ENCODE results near the gene DUSP18. TPM values are rescaled to one million over a fixed set of nuclear protein-coding genes. Genes with fewer than 3 reads are reported as not detected.

The DUSP18 gene
- polyA plus RNA-seq, 2 of the 4 experiments (the other 2 are of a cell fraction) = 3.4 to 7.2 TPM

DNA sequence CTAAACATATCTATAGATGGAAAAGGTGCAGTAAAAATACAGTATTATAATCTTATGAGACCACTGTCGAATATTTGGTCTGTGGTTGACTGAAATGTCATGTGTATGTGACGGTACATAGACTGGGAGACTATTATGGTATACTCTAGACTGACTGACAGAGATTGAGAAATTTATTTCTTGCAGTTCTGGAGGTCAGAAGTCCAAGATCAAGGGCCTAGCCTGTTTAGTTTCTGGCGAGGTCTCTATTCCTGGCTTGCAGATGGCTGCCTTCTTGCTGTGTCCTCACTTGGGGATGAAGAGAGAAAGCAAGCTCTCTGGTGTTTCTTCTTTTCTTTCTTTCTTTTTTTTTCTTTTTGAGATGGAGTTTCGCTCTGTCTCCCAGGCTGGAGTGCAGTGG is 19.7 kb upstream of the DUSP18 start:
- CTCF ChIA-PET = no interaction called here
- DNase-seq (ENCODE audit: low read depth in 1 of 2, low spot score in 1 of 2) (no peak), ATAC-seq (no peak), FAIRE-seq (no peak)
- no peaks in the 10 kb centered on the region for H3K9me3 ChIP-seq
- no peaks in the 10 kb centered on the region for H3K4me1 ChIP-seq
- POLR2A ChIA-PET = no interaction called here
- no peak overlapping the region for H3K4me3 ChIP-seq
- no peak overlapping the region for H3K4me2 ChIP-seq
- 81% methylated on average over 4 of the region's 4 CpGs for WGBS (ENCODE audit: missing lambda C conversion rate)
- no peak for TF ChIP-seq PHF8 (IDR thresholded peaks at IDR 0.05; ENCODE audit: borderline replicate concordance, low read depth)
- TF ChIP-seq, protein P1, sequence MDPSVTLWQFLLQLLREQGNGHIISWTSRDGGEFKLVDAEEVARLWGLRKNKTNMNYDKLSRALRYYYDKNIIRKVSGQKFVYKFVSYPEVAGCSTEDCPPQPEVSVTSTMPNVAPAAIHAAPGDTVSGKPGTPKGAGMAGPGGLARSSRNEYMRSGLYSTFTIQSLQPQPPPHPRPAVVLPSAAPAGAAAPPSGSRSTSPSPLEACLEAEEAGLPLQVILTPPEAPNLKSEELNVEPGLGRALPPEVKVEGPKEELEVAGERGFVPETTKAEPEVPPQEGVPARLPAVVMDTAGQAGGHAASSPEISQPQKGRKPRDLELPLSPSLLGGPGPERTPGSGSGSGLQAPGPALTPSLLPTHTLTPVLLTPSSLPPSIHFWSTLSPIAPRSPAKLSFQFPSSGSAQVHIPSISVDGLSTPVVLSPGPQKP (IDR thresholded peaks at IDR 0.05; ENCODE audit: low read depth, low read length) = no peak
- TF ChIP-seq CHD2 (IDR thresholded peaks at IDR 0.05; ENCODE audit: low read length, partially characterized antibody) = no peak
- no peak for TF ChIP-seq NR3C1 (IDR thresholded peaks at IDR 0.05)
- TF ChIP-seq EHF (CRISPR knock-in tag; IDR thresholded peaks at IDR 0.05) = no peak
- TF ChIP-seq POLR2AphosphoS2 (conservative IDR thresholded peaks at IDR 0.05; ENCODE audit: low read length) = no peak
- TF ChIP-seq KDM5A (IDR thresholded peaks at IDR 0.05) = no peak
- no peak for TF ChIP-seq RAD21 (conservative IDR thresholded peaks at IDR 0.05 in 1 of 2, IDR thresholded peaks at IDR 0.05 in 1 of 2)
- no peak overlapping the region for H3K27ac ChIP-seq

GRCh38 chr22:30685178-30685577 is 17.5 kb upstream of the DUSP18 start:
- ChIA-PET POLR2A (no interaction called here), CTCF (interaction anchor here (0.6 to 1.5 kb wide), 2 partner anchors 50 to 144 kb away, joined by 4 to 5 read pairs; no protein-coding TSS in a partner anchor)
- WGBS (ENCODE audit: missing lambda C conversion rate) = 67% methylated on average over 7 of the region's 7 CpGs
- TF ChIP-seq HOXB13 (CRISPR knock-in tag; IDR thresholded peaks at IDR 0.05; ENCODE audit: low read depth) (no peak), FOSL2 (IDR thresholded peaks at IDR 0.05) (no peak), FOSL2 (CRISPR knock-in tag; IDR thresholded peaks at IDR 0.05) (no peak), POLR2AphosphoS2 (conservative IDR thresholded peaks at IDR 0.05; ENCODE audit: low read length) (no peak), ATOH8 (CRISPR knock-in tag; IDR thresholded peaks at IDR 0.05; ENCODE audit: low read depth) (no peak), PHF8 (IDR thresholded peaks at IDR 0.05; ENCODE audit: borderline replicate concordance, low read depth) (no peak), ZSCAN20 (CRISPR knock-in tag; IDR thresholded peaks at IDR 0.05) (no peak), RCOR1 (IDR thresholded peaks at IDR 0.05; ENCODE audit: low read depth, low read length) (no peak), HOXB5 (CRISPR knock-in tag; IDR thresholded peaks at IDR 0.05) (no peak), HEYL (CRISPR knock-in tag; IDR thresholded peaks at IDR 0.05) (no peak), FOSB (CRISPR knock-in tag; IDR thresholded peaks at IDR 0.05) (no peak), EHF (CRISPR knock-in tag; IDR thresholded peaks at IDR 0.05) (no peak), CEBPB (IDR thresholded peaks at IDR 0.05) (no peak)
- TF ChIP-seq, protein P2, sequence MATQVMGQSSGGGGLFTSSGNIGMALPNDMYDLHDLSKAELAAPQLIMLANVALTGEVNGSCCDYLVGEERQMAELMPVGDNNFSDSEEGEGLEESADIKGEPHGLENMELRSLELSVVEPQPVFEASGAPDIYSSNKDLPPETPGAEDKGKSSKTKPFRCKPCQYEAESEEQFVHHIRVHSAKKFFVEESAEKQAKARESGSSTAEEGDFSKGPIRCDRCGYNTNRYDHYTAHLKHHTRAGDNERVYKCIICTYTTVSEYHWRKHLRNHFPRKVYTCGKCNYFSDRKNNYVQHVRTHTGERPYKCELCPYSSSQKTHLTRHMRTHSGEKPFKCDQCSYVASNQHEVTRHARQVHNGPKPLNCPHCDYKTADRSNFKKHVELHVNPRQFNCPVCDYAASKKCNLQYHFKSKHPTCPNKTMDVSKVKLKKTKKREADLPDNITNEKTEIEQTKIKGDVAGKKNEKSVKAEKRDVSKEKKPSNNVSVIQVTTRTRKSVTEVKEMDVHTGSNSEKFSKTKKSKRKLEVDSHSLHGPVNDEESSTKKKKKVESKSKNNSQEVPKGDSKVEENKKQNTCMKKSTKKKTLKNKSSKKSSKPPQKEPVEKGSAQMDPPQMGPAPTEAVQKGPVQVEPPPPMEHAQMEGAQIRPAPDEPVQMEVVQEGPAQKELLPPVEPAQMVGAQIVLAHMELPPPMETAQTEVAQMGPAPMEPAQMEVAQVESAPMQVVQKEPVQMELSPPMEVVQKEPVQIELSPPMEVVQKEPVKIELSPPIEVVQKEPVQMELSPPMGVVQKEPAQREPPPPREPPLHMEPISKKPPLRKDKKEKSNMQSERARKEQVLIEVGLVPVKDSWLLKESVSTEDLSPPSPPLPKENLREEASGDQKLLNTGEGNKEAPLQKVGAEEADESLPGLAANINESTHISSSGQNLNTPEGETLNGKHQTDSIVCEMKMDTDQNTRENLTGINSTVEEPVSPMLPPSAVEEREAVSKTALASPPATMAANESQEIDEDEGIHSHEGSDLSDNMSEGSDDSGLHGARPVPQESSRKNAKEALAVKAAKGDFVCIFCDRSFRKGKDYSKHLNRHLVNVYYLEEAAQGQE (IDR thresholded peaks at IDR 0.05) = no peak
- Histone ChIP-seq H3K27ac (no peak overlapping the region), H3K4me3 (no peak overlapping the region), H3K4me2 (no peak overlapping the region), H3K9me3 (no peaks in the 10 kb centered on the region), H3K4me1 (no peaks in the 10 kb centered on the region)
- DNase-seq (ENCODE audit: low read depth in 1 of 2, low spot score in 1 of 2) (no peak), FAIRE-seq (no peak), ATAC-seq (no peak)

Data from A549 (cell line).